IMR-90 (cell line): ENCODE measurements around the gene TLNRD1. TPM values are rescaled to one million over a fixed set of nuclear protein-coding genes. Genes with fewer than 3 reads are reported as not detected.

ENCODE experiments used
- ATAC-seq: fragments of 200-7000 bp; cut with Tn5 transposase; 2 replicates; pipeline ENCODE4 v1.9.1; 2020; ENCODE audit warnings: low read depth, mild to moderate bottlenecking, moderate library complexity
- BruUV-seq: library from RNA; stranded (reverse); fragments of 400-500 nt; replicated peaks from 2 replicates; lab custom pipeline; 2021; lab: Mats Ljungman, UMichigan
- CTCF ChIA-PET: fragments of 300-600 bp; formaldehyde crosslinking; extraction: SDS; loops from one replicate; lab custom pipeline; 2021; ENCODE audit warnings: antibody characterized with exemption; lab: Yijun Ruan, JAX
- POLR2A ChIA-PET: fragments of 300-600 bp; sonication (Branson Sonifier 250); formaldehyde crosslinking; loops from one replicate; lab custom pipeline; 2022; ENCODE audit warnings: antibody characterized with exemption; ENCODE audit not compliant: unreplicated experiment; lab: Charles Lee
- DNase-seq: peaks from one replicate; pipeline ENCODE4 v3.0.0; 2013
- H2AFZ ChIP-seq: replicated peaks from 2 replicates; pipeline ENCODE3; 2013; ENCODE audit warnings: low read length, mild to moderate bottlenecking; ENCODE audit not compliant: poor library complexity
- H2AK5ac ChIP-seq: 2 replicates; pipeline ENCODE4 v1.6.1; 2013; ENCODE audit warnings: low read depth, low read length, inconsistent platforms
- H2AK9ac ChIP-seq: replicated peaks from 2 replicates; pipeline ENCODE3; 2013; ENCODE audit warnings: mild to moderate bottlenecking, low read depth, low read length, moderate library complexity; ENCODE audit not compliant: poor library complexity
- H2BK120ac ChIP-seq: 2 replicates; pipeline ENCODE4 v1.6.1; 2013; ENCODE audit warnings: low read depth, low read length, inconsistent platforms
- H2BK15ac ChIP-seq: 3 replicates; pipeline ENCODE4 v1.6.1; 2013; ENCODE audit warnings: low read depth, low read length, inconsistent platforms
- H2BK20ac ChIP-seq: 2 replicates; pipeline ENCODE4 v1.6.1; 2013; ENCODE audit warnings: low read depth, mild to moderate bottlenecking, inconsistent platforms, low read length, moderate library complexity
- H2BK5ac ChIP-seq: 2 replicates; pipeline ENCODE4 v1.6.1; 2013; ENCODE audit warnings: mild to moderate bottlenecking, low read depth, low read length, inconsistent platforms; ENCODE audit not compliant: poor library complexity, severe bottlenecking
- H3K14ac ChIP-seq: replicated peaks from 2 replicates; pipeline ENCODE4 v1.6.1; 2013; ENCODE audit warnings: low read depth, low read length, inconsistent platforms
- H3K18ac ChIP-seq: 2 replicates; pipeline ENCODE4 v1.6.1; 2013; ENCODE audit warnings: low read depth, low read length, control low read depth
- H3K23ac ChIP-seq: 2 replicates; pipeline ENCODE4 v1.6.1; 2013; ENCODE audit warnings: low read depth, low read length, inconsistent platforms
- H3K27ac ChIP-seq: 2 replicates; pipeline ENCODE4 v1.5.1; 2013; ENCODE audit warnings: mild to moderate bottlenecking, control low read depth, low read length; ENCODE audit not compliant: insufficient read depth
- H3K27me3 ChIP-seq: 2 replicates; pipeline ENCODE4 v1.6.1; 2013; ENCODE audit warnings: low read length; ENCODE audit not compliant: control insufficient read depth, insufficient read depth
- H3K36me3 ChIP-seq: 2 replicates; pipeline ENCODE4 v1.6.1; 2013; ENCODE audit warnings: low read length, mixed read lengths; ENCODE audit not compliant: control insufficient read depth, insufficient read depth
- H3K4ac ChIP-seq: 2 replicates; pipeline ENCODE4 v1.6.1; 2013; ENCODE audit warnings: low read depth, low read length, inconsistent platforms
- H3K4me1 ChIP-seq: 2 replicates; pipeline ENCODE4 v1.6.1; 2013; ENCODE audit warnings: low read length, mixed read lengths; ENCODE audit not compliant: control insufficient read depth, insufficient read depth
- H3K4me2 ChIP-seq: 2 replicates; pipeline ENCODE4 v1.6.1; 2013; ENCODE audit warnings: low read depth, mild to moderate bottlenecking, control low read depth, low read length, moderate library complexity
- H3K4me3 ChIP-seq: 2 replicates; pipeline ENCODE4 v1.5.1; 2013; ENCODE audit warnings: low read depth, mild to moderate bottlenecking, control low read depth, low read length, moderate library complexity; ENCODE audit not compliant: insufficient read depth
- H3K56ac ChIP-seq: 2 replicates; pipeline ENCODE4 v1.6.1; 2013; ENCODE audit warnings: low read length, inconsistent platforms; ENCODE audit not compliant: insufficient read depth; ENCODE audit errors: extremely low read depth
- H3K79me1 ChIP-seq, 2 experiments: 2 replicates each; pipeline ENCODE4 v1.6.1; 2013; ENCODE audit warnings: low read length in 2 of 2, inconsistent platforms in 1 of 2, low read depth in 1 of 2
- H3K9ac ChIP-seq: 2 replicates; pipeline ENCODE4 v1.6.1; 2013; ENCODE audit warnings: low read depth, low read length, control low read depth
- H3K9me1 ChIP-seq: 2 replicates; pipeline ENCODE4 v1.6.1; 2013; ENCODE audit warnings: low read length, inconsistent platforms; ENCODE audit not compliant: insufficient read depth
- H3K9me3 ChIP-seq: 2 replicates; pipeline ENCODE4 v1.6.1; 2013; ENCODE audit warnings: low read length; ENCODE audit not compliant: control insufficient read depth, insufficient read depth
- H4K20me1 ChIP-seq: 2 replicates; pipeline ENCODE4 v1.6.1; 2013; ENCODE audit warnings: low read length, inconsistent platforms; ENCODE audit not compliant: insufficient read depth
- H4K5ac ChIP-seq: 2 replicates; pipeline ENCODE4 v1.6.1; 2013; ENCODE audit warnings: mild to moderate bottlenecking, low read depth, low read length, control low read depth
- H4K8ac ChIP-seq, 2 experiments: 2 replicates each; pipeline ENCODE4 v1.6.1; 2013; ENCODE audit warnings: low read depth in 2 of 2, low read length in 2 of 2, control low read depth in 1 of 2, inconsistent platforms in 1 of 2
- H4K91ac ChIP-seq: 2 replicates; pipeline ENCODE4 v1.6.1; 2013; ENCODE audit warnings: low read depth, low read length, inconsistent platforms; ENCODE audit not compliant: insufficient read depth
- ELK1 ChIP-seq: fragments of 150-350 bp; IDR thresholded peaks from 2 replicates; pipeline ENCODE4 v1.6.1; 2016; ENCODE audit warnings: low read depth, mild to moderate bottlenecking, low read length, moderate library complexity, borderline replicate concordance
- FOS ChIP-seq: fragments of 150-350 bp; IDR thresholded peaks from 2 replicates; pipeline ENCODE4 v1.6.1; 2016; ENCODE audit warnings: low read depth, low read length
- MAZ ChIP-seq: IDR thresholded peaks from 2 replicates; pipeline ENCODE4 v1.6.1; 2012; ENCODE audit warnings: low read depth, mild to moderate bottlenecking, low read length, improper control_type of control experiment, moderate library complexity, borderline replicate concordance
- NFE2L2 ChIP-seq: fragments of 150-350 bp; IDR thresholded peaks from 2 replicates; pipeline ENCODE4 v1.6.1; 2016; ENCODE audit warnings: low read depth, mild to moderate bottlenecking, low read length
- RFX5 ChIP-seq: IDR thresholded peaks from 2 replicates; pipeline ENCODE4 v1.8.0; 2012; ENCODE audit warnings: low read depth, mild to moderate bottlenecking, low read length, moderate library complexity
- WGBS, 2 experiments: methylation state at CpG; one replicate each; pipeline versions ENCODE4 v1.1.5 to v1.1.7; 2013; ENCODE audit warnings: missing lambda C conversion rate in 2 of 2; ENCODE audit not compliant: insufficient read length in 1 of 2; ENCODE audit errors: extremely low coverage in 2 of 2; 5-methylcytosine and 5-hydroxymethylcytosine counted together
- dilution Hi-C: fragments of 300-500 bp; cut with HindIII; formaldehyde crosslinking; loops from one replicate; pipeline ENCODE4 v1.14.3; 2018; ENCODE audit warnings: low sequenced_read_pairs; ENCODE audit not compliant: unreplicated experiment
- in situ Hi-C: fragments of 300-500 bp; cut with MboI; formaldehyde crosslinking; loops from 3 replicates; pipeline ENCODE4 v1.14.3; 2019; ENCODE audit warnings: low sequenced_read_pairs, inconsistent platforms, mixed read lengths
- intact Hi-C: fragments of 100-400 bp; cut with micrococcal nuclease; formaldehyde crosslinking; loops from 2 replicates; pipeline ENCODE4 v1.10.0; 2022
- polyA plus RNA-seq, 3 experiments: library from polyadenylated mRNA; depleted of rRNA; stranded (reverse); fragments of >200 nt; gene quantifications; 2 replicates each; pipeline ENCODE4 v1.2.3, GENCODE V29; 2012; ENCODE audit warnings: low replicate concordance in 1 of 3
- total RNA-seq: library from RNA; depleted of rRNA; stranded (reverse); fragments of >200 nt; gene quantifications from 2 replicates; pipeline ENCODE4 v1.2.3, GENCODE V29; 2012

The TLNRD1 gene
- total and polyA plus RNA-seq, 2 of the 4 experiments (the other 2 are of a cell fraction), result 2.2 to 6.8 TPM

GRCh38 chr15:81037952-81038743, 37.4 kb downstream of the TLNRD1 start:
- H3K9me3 ChIP-seq, result no peaks in the 10 kb centered on the region
- no peak overlapping the region for H2AK9ac ChIP-seq
- no peak overlapping the region for H2BK120ac ChIP-seq
- no peaks in the 10 kb centered on the region for H4K20me1 ChIP-seq
- no peak overlapping the region for H3K23ac ChIP-seq
- H3K14ac ChIP-seq, result no peak overlapping the region
- H3K56ac ChIP-seq, result no peak overlapping the region
- no CpG with 5 or more reads among the region's 14 CpGs for WGBS, 2 experiments
- H4K91ac ChIP-seq, result no peak overlapping the region
- no peak overlapping the region for H2BK20ac ChIP-seq
- H3K18ac ChIP-seq, result no peak overlapping the region
- intact Hi-C loops, result no loop called here
- no TSS peak for BruUV-seq
- TF ChIP-seq NFE2L2, result no peak
- no peak for TF ChIP-seq ELK1
- no peak for TF ChIP-seq FOS
- no peak for TF ChIP-seq RFX5
- TF ChIP-seq MAZ, result no peak
- H3K27ac ChIP-seq, result no peak overlapping the region
- H3K4me1 ChIP-seq, result no peaks in the 10 kb centered on the region
- no peak overlapping the region for H3K4ac ChIP-seq
- no peak overlapping the region for H2AK5ac ChIP-seq
- ATAC-seq, result no peak
- no peak overlapping the region for H4K5ac ChIP-seq
- H3K79me1 ChIP-seq, result no peaks in the 10 kb centered on the region
- POLR2A ChIA-PET, result no interaction called here
- no peak overlapping the region for H4K8ac ChIP-seq
- no peaks in the 10 kb centered on the region; the same call in 1 of the 2 replicates for H3K9me1 ChIP-seq
- no peak overlapping the region for H2BK5ac ChIP-seq
- peak overlapping the region; percentile 17 for H2AFZ ChIP-seq
- dilution Hi-C loops, result no loop called here
- no peak overlapping the region for H3K4me2 ChIP-seq
- no peak overlapping the region for H3K9ac ChIP-seq
- in situ Hi-C loops, result no loop called here
- CTCF ChIA-PET, result interaction anchor here (1.4 kb wide), 1 partner anchor 228 kb away, joined by 5 read pairs; no protein-coding TSS in a partner anchor
- no peak overlapping the region for H3K4me3 ChIP-seq
- peaks cover 2% of the 10 kb centered on the region; the same call in 1 of the 2 replicates for H3K27me3 ChIP-seq
- DNase-seq, result no peak
- no peak overlapping the region for H2BK15ac ChIP-seq
- no peaks in the 10 kb centered on the region for H3K36me3 ChIP-seq
